ENCODE data around the gene CRX.
"Not testable (repeated sequence)": the region's sequence is repeated elsewhere in the genome, so short reads cannot be mapped to it uniquely, and the experiment has no call there.

Gene CRX

DNA sequence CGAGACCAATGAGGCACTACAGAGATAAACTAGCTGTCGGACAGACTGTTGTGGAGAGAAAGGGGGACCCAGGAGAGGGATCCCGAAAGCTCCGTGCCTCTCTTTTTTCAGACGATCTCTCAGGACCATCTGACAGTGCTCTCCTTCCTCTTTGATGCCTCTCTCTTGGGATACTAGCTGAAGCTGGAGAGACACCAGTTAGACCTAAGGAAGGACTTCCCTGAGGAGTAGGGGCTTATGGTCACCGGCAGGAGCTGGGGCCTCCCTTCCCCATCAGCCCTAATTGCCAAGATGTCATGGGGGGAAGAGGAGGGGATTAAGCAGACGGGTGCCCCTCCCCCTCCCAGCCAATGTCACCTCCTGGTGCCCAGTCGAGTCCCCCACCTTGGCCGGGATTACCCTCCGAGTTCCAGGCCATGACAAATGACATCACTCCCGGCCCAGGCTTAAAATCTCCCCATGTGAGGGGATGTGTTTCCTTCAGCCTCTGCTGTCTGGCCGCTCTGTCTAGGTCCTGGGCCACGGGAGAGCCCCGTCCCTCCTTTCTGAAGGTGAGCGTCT lies at the start of gene CRX:
TSS of gene CRX (plus strand) at position 478 of the 561 bp plus-strand sequence. CDS start 12,507 bp downstream, outside the sequence.
- DNase-seq: no peak

GRCh38 chr19:47776568-47776967 lies 45.2 kb upstream of the CRX start:
- DNase-seq: no peak

GRCh38 chr19:47777245-47778048 lies 44.3 kb upstream of the CRX start:
- DNase-seq: not testable (repeated sequence)

- DNase-seq: peak; percentile 77
Observed at GRCh38 chr19:47778049-47778953, 43.4 kb upstream of the CRX start, which contains the start of gene SELENOW. SELENOW (plus strand) TSS chr19:47778703; CDS start chr19:47778786, 83 bp downstream.

DNA sequence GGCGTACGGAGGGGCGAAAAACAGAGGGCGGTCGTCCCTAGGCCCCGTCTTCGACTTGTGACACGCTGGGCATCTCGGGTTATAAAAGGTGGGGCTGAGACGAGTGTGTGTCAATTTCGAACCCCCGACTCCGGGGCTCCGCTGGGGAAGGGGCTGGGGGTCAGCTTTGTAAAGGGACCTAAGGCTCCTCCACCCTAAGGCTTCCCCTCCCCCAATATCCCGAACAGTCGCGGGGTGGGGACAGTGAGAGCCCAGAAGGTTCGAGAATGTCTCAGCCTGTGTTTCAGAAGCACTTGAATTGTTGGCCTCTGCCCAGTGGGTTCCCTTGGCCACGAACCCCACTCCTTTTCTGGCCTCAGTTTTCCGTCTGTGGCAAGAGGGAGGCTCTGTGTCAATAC lies 42.8 kb upstream of the CRX start:
- DNase-seq: no peak

- no peak for DNase-seq
Observed at GRCh38 chr19:47779524-47780214, 42.1 kb upstream of the CRX start.

DNA sequence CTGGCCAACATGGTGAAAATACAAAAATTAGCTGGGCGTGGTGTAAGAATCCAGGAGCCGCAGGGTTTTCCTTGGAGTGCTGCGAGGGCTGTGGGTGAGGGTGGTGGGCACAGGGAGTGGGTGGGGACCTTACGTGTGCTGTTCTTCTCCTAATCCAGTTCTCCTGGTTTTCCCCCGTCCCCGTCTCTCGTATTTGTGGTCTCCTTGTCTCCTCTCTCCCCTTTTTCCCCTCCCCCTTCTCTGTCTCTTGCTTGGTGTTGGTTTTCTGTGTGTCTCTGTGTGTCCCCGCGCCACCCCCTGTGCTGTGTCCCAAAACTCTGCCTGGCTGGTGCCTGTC lies 41.6 kb upstream of the CRX start:
- no peak for DNase-seq

DNA sequence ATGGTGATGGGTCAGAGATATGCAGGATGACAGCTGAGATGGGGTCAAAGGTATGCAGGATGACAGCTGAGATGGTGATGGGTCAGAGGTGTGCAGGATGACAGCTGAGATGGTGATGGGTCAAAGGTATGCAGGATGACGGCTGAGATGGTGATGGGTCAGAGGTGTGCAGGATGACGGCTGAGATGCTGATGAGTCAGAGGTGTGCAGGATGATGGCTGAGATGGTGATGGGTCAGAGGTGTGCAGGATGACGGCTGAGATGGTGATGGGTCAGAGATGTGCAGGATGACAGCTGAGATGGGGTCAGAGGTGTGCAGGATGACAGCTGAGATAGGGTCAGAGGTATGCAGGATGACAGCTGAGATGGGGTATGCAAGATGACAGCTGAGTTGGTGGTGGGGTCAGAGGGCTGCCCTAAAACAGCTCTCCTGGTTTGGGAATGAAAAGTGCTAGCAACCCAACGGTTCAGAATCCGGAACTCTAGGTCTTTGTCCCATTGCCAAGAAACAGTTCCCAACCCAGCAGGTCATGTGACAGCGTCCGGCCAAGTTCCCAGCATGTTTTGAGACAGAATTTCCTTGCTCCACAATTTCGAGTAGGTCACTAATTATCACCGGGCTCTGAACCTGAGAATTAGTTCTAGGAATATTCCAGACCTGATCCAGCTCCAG lies 40.0 kb upstream of the CRX start:
- DNase-seq: no peak

- no peak for DNase-seq
Observed at GRCh38 chr19:47786566-47786965, 35.2 kb upstream of the CRX start.

- not testable (repeated sequence) for DNase-seq
Observed at GRCh38 chr19:47787307-47787706, 34.4 kb upstream of the CRX start.

DNA sequence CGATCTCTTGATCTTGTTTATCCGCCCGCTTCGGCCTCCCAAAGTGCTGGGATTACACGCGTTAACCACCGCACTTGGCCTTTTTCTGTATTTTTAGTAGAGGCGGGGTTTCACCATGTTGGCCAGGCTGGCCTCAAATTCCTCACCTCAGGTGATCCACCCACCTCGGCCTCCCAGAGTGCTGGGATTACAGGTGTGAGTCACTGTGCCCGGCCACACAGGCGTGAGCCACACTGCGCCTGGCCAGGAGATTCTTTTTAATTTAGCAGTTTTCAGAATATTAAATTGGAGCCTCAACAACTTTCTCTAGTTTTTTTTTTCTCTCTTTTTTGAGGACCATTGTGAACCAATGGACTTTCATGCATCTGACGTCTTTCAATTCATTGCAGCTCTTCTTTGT lies 31.9 kb upstream of the CRX start:
- DNase-seq: not testable (repeated sequence)

DNA sequence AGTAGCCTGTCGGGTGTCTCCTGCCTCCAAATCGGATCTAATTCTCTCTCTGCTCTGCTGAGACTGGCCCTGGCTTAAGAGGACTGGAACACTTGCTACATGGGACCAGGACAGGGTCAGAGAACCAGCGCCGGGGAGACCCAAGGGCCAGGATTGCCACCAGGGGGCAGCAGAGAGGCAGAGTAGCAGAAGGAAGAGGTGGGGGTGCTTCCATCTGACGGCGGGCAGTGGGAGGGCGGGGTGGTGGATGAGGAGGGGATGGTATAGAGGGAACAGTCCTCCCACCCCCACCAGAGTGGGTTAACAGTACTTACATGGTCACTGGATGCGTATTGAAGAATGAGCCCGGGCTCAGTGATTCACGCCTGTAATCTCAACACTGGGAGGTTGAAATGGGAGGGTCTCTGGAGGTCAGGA lies 31.3 kb upstream of the CRX start:
- peak; percentile 70 for DNase-seq

DNA sequence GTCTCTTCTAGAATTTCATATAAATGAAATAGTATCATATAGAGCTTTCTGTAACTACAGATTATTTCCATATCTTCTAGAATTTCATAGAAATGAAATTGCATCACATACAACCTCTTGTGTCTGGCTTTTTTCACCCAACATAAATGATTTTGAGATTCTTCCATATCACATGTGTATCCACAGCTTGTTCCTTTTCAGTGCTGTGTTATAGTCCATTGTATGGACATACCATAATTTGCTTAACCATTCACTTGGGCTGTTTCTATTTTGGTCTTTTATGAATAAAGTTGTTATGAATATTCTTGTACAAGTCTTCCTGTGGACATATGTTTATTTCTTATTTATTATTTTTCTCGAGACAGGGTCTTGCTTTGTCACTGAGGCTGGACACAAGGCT lies 29.1 kb upstream of the CRX start:
- no peak for DNase-seq

- no peak for DNase-seq
Observed at GRCh38 chr19:47794526-47794925, 27.2 kb upstream of the CRX start.

DNA sequence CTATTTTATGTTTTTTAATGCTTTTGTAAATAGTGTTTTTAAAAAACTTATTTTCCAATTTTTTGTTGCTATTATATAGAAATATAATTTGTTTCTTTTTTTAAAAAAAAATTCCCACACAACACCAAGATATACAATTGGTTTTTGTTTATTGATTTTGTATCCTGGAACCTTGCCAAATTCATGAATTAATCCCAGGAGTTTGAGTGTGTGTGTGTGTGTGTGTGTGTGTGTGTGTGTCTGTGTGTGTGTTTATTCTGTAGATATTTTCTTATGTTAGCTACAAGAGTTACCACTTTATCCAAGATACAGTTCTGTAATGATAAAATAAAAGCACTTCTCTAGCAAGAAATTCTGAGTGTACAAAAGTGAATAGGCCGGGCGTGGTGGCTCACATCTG lies 25.0 kb upstream of the CRX start:
- DNase-seq: no peak

- DNase-seq: no peak
Observed at GRCh38 chr19:47797996-47798903, 23.5 kb upstream of the CRX start.

DNA sequence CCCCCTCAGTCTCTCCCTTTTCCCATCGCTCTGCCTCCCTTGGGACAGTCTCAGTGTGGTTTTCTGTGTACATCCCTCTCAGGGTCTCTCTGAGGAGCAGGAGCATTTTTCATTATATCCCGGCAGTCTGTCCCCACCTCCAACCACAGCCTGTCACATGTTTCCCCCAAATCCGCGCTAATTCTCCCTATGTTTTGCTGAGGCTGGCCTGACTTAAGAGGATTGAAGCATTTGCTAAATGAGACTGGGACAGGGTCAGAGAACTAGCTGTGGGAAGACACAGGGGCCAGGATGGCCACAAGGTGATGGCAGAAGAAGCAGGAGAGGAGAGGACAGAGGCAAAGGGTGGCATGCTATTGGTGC lies 22.9 kb upstream of the CRX start:
- no peak for DNase-seq

GRCh38 chr19:47801270-47801669 lies 20.5 kb upstream of the CRX start:
- no peak for DNase-seq

GRCh38 chr19:47802521-47803043 lies 19.2 kb upstream of the CRX start:
- no peak for DNase-seq

GRCh38 chr19:47803148-47803547 lies 18.6 kb upstream of the CRX start:
- DNase-seq: not testable (repeated sequence)

DNA sequence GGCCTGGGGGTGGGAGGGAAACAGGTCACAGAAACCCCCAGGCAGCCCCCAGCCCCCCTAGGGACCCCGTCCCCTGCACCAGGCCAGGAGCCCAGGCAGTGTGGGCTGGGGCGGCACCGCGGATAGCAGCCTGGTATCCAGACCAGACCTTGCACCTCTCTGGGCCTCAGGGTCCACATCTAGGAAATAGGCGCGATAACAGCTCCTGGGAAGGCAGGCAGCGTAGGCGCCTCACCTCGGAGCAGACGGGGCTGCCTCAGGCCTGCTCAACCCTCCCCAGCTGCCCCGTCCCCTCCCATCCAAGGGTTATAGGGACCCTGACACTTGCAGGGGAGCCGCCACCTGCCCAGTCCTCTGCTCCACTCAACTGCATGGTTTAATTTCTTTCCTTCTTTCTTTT lies 18.1 kb upstream of the CRX start:
- DNase-seq: not testable (repeated sequence)

Measured in CD4-positive, alpha-beta T cell treated with Interleukin-15 for 1 hour (primary cell).